ENCODE measurements around the gene FOCAD. TPM values are rescaled to one million over a fixed set of nuclear protein-coding genes. Genes with fewer than 3 reads are reported as not detected.
A peak's percentile ranks its signal among the peaks of the same experiment; 100 is the strongest.

Gene FOCAD
- total RNA-seq, 4 donors from 2014 or later: 24.0 to 64.5 (median 33.1) TPM

- WGBS: 2% methylated on average over 27 of the region's 27 CpGs
- peak overlapping the region; percentile 70 for H3K4me3 ChIP-seq
- H3K27ac ChIP-seq: peak overlapping the region; percentile 90
- TF ChIP-seq EP300 (IDR thresholded peaks at IDR 0.05) (no peak), POLR2A (IDR thresholded peaks at IDR 0.05) (no peak), POLR2AphosphoS5 (IDR thresholded peaks at IDR 0.05) (peak in 1 of 3 donors; percentile 56)
- no peaks in the 10 kb centered on the region for H3K36me3 ChIP-seq
- H3K4me1 ChIP-seq: peaks cover 28% of the 10 kb centered on the region
- peak; percentile 87 to 88 for DNase-seq (ENCODE audit: low spot score in 2 of 2)
- no peaks in the 10 kb centered on the region for H3K27me3 ChIP-seq
- H3K9me3 ChIP-seq: no peaks in the 10 kb centered on the region
Observed at GRCh38 chr9:20683351-20684034, 566 bp upstream of the FOCAD start.

GRCh38 chr9:20684875-20685696 lies 1.0 kb downstream of the FOCAD start:
- no peak for DNase-seq (ENCODE audit: low spot score in 2 of 2)
- 3% methylated on average over 10 of the region's 10 CpGs for WGBS
- H3K36me3 ChIP-seq: no peaks in the 10 kb centered on the region
- no peaks in the 10 kb centered on the region for H3K9me3 ChIP-seq
- peaks cover 21% of the 10 kb centered on the region for H3K4me1 ChIP-seq
- TF ChIP-seq CTCF (IDR thresholded peaks at IDR 0.05) (no peak), POLR2A (IDR thresholded peaks at IDR 0.05) (no peak), POLR2AphosphoS5 (IDR thresholded peaks at IDR 0.05) (no peak), EP300 (IDR thresholded peaks at IDR 0.05) (no peak)
- H3K4me3 ChIP-seq: peak overlapping the region; percentile 70
- H3K27me3 ChIP-seq: no peaks in the 10 kb centered on the region
- H3K27ac ChIP-seq: peak overlapping the region; percentile 90

GRCh38 chr9:20685769-20686168 lies 1.7 kb downstream of the FOCAD start:
- Histone ChIP-seq H3K9me3 (no peaks in the 10 kb centered on the region), H3K4me1 (peaks cover 21% of the 10 kb centered on the region), H3K4me3 (no peak overlapping the region), H3K27me3 (no peaks in the 10 kb centered on the region), H3K36me3 (no peaks in the 10 kb centered on the region), H3K27ac (no peak overlapping the region)
- no peak for DNase-seq (ENCODE audit: low spot score in 2 of 2)
- TF ChIP-seq CTCF (IDR thresholded peaks at IDR 0.05) (no peak), POLR2AphosphoS5 (IDR thresholded peaks at IDR 0.05) (no peak), POLR2A (IDR thresholded peaks at IDR 0.05) (no peak), EP300 (IDR thresholded peaks at IDR 0.05) (no peak)
- WGBS: 71% methylated on average over 8 of the region's 8 CpGs

GRCh38 chr9:20689833-20690232 lies 5.8 kb downstream of the FOCAD start:
- Histone ChIP-seq H3K4me1 (peaks cover 14% of the 10 kb centered on the region), H3K9me3 (no peaks in the 10 kb centered on the region), H3K27ac (no peak overlapping the region), H3K36me3 (no peaks in the 10 kb centered on the region), H3K4me3 (no peak overlapping the region), H3K27me3 (no peaks in the 10 kb centered on the region)
- TF ChIP-seq CTCF (IDR thresholded peaks at IDR 0.05): no peak
- TF ChIP-seq EP300 (IDR thresholded peaks at IDR 0.05): no peak
- TF ChIP-seq POLR2AphosphoS5 (IDR thresholded peaks at IDR 0.05): no peak
- TF ChIP-seq POLR2A (IDR thresholded peaks at IDR 0.05): no peak
- no peak for DNase-seq (ENCODE audit: low spot score in 2 of 2)
- 93% methylated on average over 2 of the region's 2 CpGs for WGBS

GRCh38 chr9:20692554-20692953 lies 8.5 kb downstream of the FOCAD start:
- 77% methylated on average over 5 of the region's 5 CpGs for WGBS
- Histone ChIP-seq H3K4me1 (no peaks in the 10 kb centered on the region), H3K27me3 (no peaks in the 10 kb centered on the region), H3K9me3 (no peaks in the 10 kb centered on the region), H3K4me3 (no peak overlapping the region), H3K27ac (no peak overlapping the region), H3K36me3 (no peaks in the 10 kb centered on the region)
- no peak for TF ChIP-seq EP300 (IDR thresholded peaks at IDR 0.05)
- TF ChIP-seq CTCF (IDR thresholded peaks at IDR 0.05): no peak
- no peak for TF ChIP-seq POLR2AphosphoS5 (IDR thresholded peaks at IDR 0.05)
- TF ChIP-seq POLR2A (IDR thresholded peaks at IDR 0.05): no peak
- DNase-seq (ENCODE audit: low spot score in 2 of 2): no peak
